ENCODE data around the gene SPEM3. TPM values are rescaled to one million over a fixed set of nuclear protein-coding genes. Genes with fewer than 3 reads are reported as not detected.
A peak's percentile ranks its signal among the peaks of the same experiment; 100 is the strongest.

Gene SPEM3
- total and polyA plus RNA-seq, 10 of the 15 experiments (the other 5 are each of a cell fraction or from before 2014, with no cell fraction given), result not detected

DNA sequence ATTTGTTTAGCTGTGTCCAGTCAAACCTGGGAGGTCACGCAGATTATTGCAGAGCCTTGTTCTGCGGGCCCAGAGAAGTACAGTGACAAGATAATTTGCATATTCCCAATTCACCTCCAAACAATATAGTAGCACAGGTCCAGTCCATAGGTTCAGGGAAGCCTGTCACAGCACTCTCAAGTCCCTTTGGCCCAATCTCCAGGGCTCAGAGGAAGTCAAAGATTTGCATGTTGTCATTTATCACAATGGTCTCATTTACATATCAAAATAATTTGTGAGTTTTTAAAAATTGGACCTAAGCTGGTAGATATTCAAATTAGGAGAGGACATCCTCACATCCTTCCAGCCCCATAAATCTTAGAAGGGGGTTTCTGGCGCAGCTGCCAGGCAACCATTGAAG is 38.8 kb downstream of the SPEM3 start:
- no peak for TF ChIP-seq IKZF2 (IDR thresholded peaks at IDR 0.05)
- TF ChIP-seq RUNX3 (IDR thresholded peaks at IDR 0.05; ENCODE audit: low read length), result no peak
- TF ChIP-seq SMARCA5 (IDR thresholded peaks at IDR 0.05), result no peak
- TF ChIP-seq PAX5 (IDR thresholded peaks at IDR 0.05; ENCODE audit: borderline replicate concordance, low read depth, low read length), result no peak
- no peak for TF ChIP-seq BCL11A (IDR thresholded peaks at IDR 0.05; ENCODE audit: low read depth, low read length)
- TF ChIP-seq SUZ12 (IDR thresholded peaks at IDR 0.05; ENCODE audit: unreplicated experiment), result no peak
- TF ChIP-seq KLF5 (IDR thresholded peaks at IDR 0.05; ENCODE audit: partially characterized antibody), result no peak
- no peak for TF ChIP-seq RFX5 (IDR thresholded peaks at IDR 0.05; ENCODE audit: low read depth, low read length)
- no peak for TF ChIP-seq ATF7 (IDR thresholded peaks at IDR 0.05; ENCODE audit: low read depth)
- TF ChIP-seq, protein P1, sequence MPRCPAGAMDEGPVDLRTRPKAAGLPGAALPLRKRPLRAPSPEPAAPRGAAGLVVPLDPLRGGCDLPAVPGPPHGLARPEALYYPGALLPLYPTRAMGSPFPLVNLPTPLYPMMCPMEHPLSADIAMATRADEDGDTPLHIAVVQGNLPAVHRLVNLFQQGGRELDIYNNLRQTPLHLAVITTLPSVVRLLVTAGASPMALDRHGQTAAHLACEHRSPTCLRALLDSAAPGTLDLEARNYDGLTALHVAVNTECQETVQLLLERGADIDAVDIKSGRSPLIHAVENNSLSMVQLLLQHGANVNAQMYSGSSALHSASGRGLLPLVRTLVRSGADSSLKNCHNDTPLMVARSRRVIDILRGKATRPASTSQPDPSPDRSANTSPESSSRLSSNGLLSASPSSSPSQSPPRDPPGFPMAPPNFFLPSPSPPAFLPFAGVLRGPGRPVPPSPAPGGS (IDR thresholded peaks at IDR 0.05; ENCODE audit: borderline replicate concordance, insufficient read depth, low read depth, low read length, poor library complexity, severe bottlenecking), result no peak
- ChIA-PET RAD21 (ENCODE audit: unreplicated experiment) (no interaction called here), CTCF (interaction anchor here (1.7 kb wide), 1 partner anchor 9 kb away, joined by 4 read pairs; no protein-coding TSS in a partner anchor), SMC1A (ENCODE audit: uncharacterized antibody, unreplicated experiment) (no interaction called here), POLR2A (interaction anchor here (1.0 to 2.4 kb wide), 2 partner anchors 8 to 9 kb away, joined by 3 to 9 read pairs; no protein-coding TSS in a partner anchor)
- no peak for FAIRE-seq
- Histone ChIP-seq H4K20me1 (ENCODE audit: control insufficient read depth, insufficient read depth) (no peaks in the 10 kb centered on the region), H3K27me3 (replicated peaks in 1 of 2; ENCODE audit: control insufficient read depth in 2 of 2, insufficient read depth in 2 of 2, low read length in 1 of 2) (no peaks in the 10 kb centered on the region), H3K79me2 (ENCODE audit: control insufficient read depth, insufficient read depth, low read length) (no peaks in the 10 kb centered on the region), H3K4me3 (no peak overlapping the region), H3K9ac (ENCODE audit: control insufficient read depth, insufficient read depth, low read length) (no peak overlapping the region), H3K27ac (ENCODE audit: control insufficient read depth, insufficient read depth) (peak overlapping the region; percentile 44), H3K36me3 (ENCODE audit: control insufficient read depth in 2 of 2, insufficient read depth in 2 of 2, low read length in 1 of 2) (peaks cover 0 to 3% of the 10 kb centered on the region in 2 experiments; a peak in 3 of 4 replicates), H3K9me3 (replicated peaks; ENCODE audit: control insufficient read depth, insufficient read depth, low read length) (no peaks in the 10 kb centered on the region), H3K4me2 (ENCODE audit: control insufficient read depth, insufficient read depth) (no peak overlapping the region), H2AFZ (ENCODE audit: control insufficient read depth, low read depth, low read length) (no peak overlapping the region), H3K4me1 (ENCODE audit: control insufficient read depth, insufficient read depth, low read length) (no peaks in the 10 kb centered on the region; the same call in 1 of the 2 replicates)
- 100% methylated on average over 3 of the region's 3 CpGs for WGBS (ENCODE audit: insufficient coverage, insufficient replicate concordance, low lambda C conversion rate, missing lambda C conversion rate)
- no TSS peak for BruUV-seq (replicated peaks)
- DNase-seq (ENCODE audit: low read depth, low spot score), result no peak
- intact Hi-C loops (cut with micrococcal nuclease; ENCODE audit: unreplicated experiment) (no loop called here), in situ Hi-C loops (cut with MboI) (no loop called here)
- ATAC-seq, result no peak

Data from GM12878 (cell line).